ENCODE results near the gene SGCA.

Gene SGCA

GRCh38 chr17:50182783-50183420 is 17.1 kb downstream of the SGCA start:
- ATAC-seq: no peak

GRCh38 chr17:50183421-50183994 is 17.7 kb downstream of the SGCA start:
- ATAC-seq (no peak), DNase-seq (no peak)

More at GRCh38 chr17:50182783-50183420, 17.1 kb downstream of the SGCA start:
- DNase-seq: no peak

- no peak for DNase-seq
- no peak for ATAC-seq
Observed at GRCh38 chr17:50184064-50184463, 18.3 kb downstream of the SGCA start.

- DNase-seq (no peak), ATAC-seq (no peak)
Observed at GRCh38 chr17:50184611-50185398, 19.0 kb downstream of the SGCA start.

- ATAC-seq: no peak
- no peak for DNase-seq
Observed at GRCh38 chr17:50185631-50186471, 20.0 kb downstream of the SGCA start.

GRCh38 chr17:50186661-50187393 is 21.0 kb downstream of the SGCA start:
- no peak for DNase-seq
- no peak for ATAC-seq

- no peak for ATAC-seq
- DNase-seq: no peak
Observed at GRCh38 chr17:50187394-50187725, 21.6 kb downstream of the SGCA start.

GRCh38 chr17:50187751-50188530 is 22.1 kb downstream of the SGCA start:
- no peak for DNase-seq
- ATAC-seq: no peak

- no peak for DNase-seq
- no peak for ATAC-seq
Observed at GRCh38 chr17:50188531-50188920, 22.7 kb downstream of the SGCA start.

- ATAC-seq (no peak), DNase-seq (no peak)
Observed at GRCh38 chr17:50188921-50189549, 23.2 kb downstream of the SGCA start.

GRCh38 chr17:50189550-50190292 is 23.9 kb downstream of the SGCA start:
- DNase-seq (no peak), ATAC-seq (no peak)

GRCh38 chr17:50190293-50190602 is 24.4 kb downstream of the SGCA start:
- ATAC-seq: no peak
- no peak for DNase-seq

GRCh38 chr17:50190603-50191358 is 25.0 kb downstream of the SGCA start:
- ATAC-seq: no peak
- no peak for DNase-seq

GRCh38 chr17:50191359-50192143 is 25.7 kb downstream of the SGCA start:
- no peak for DNase-seq
- no peak for ATAC-seq

- no peak for ATAC-seq
- no peak for DNase-seq
Observed at GRCh38 chr17:50192144-50192617, 26.4 kb downstream of the SGCA start.

GRCh38 chr17:50192618-50193291 is 26.9 kb downstream of the SGCA start:
- no peak for DNase-seq
- no peak for ATAC-seq

GRCh38 chr17:50194140-50194933 is 28.5 kb downstream of the SGCA start:
- no peak for ATAC-seq
- no peak for DNase-seq

Data from stimulated activated naive CD8-positive, alpha-beta T cell treated with anti-CD3 and anti-CD28 coated beads, Interleukin-15, Interleukin-2, amounts not matched to agents 100 U/mL and 50 U/mL, for 24 hours (primary cell).